WTC11 (cell line): ENCODE data around the gene CFAP90. TPM values are rescaled to one million over a fixed set of nuclear protein-coding genes. Genes with fewer than 3 reads are reported as not detected.
A peak's percentile ranks its signal among the peaks of the same experiment; 100 is the strongest.

Experiments
- ATAC-seq: fragments of 200-7000 bp; cut with Tn5 transposase; 2 replicates; pipeline ENCODE4 v1.10.0; 2021; ENCODE audit warnings: mild to moderate bottlenecking, moderate library complexity
- CTCF ChIA-PET: fragments of 300-600 bp; sonication (Branson Sonifier 250); formaldehyde crosslinking; loops from one replicate; lab custom pipeline; 2021; ENCODE audit warnings: antibody characterized with exemption; lab: Charles Lee
- POLR2A ChIA-PET: fragments of 350-600 bp; sonication (Branson Sonifier 250); formaldehyde crosslinking; loops from one replicate; lab custom pipeline; 2021; ENCODE audit warnings: antibody characterized with exemption; lab: Charles Lee
- DNase-seq: peaks from one replicate; pipeline ENCODE4 v3.0.0; 2021; ENCODE audit warnings: low spot score
- H3K27ac Mint-ChIP-seq: 2 replicates; pipeline ENCODE4 v1.8.0; 2021; ENCODE audit warnings: mixed read lengths
- H3K27me3 Mint-ChIP-seq: 2 replicates; pipeline ENCODE4 v1.8.0; 2021; ENCODE audit warnings: low read depth, mild to moderate bottlenecking, moderate library complexity, mixed read lengths
- H3K36me3 Mint-ChIP-seq: 2 replicates; pipeline ENCODE4 v1.8.0; 2021; ENCODE audit warnings: mixed read lengths
- H3K4me1 Mint-ChIP-seq: 2 replicates; pipeline ENCODE4 v1.8.0; 2022; ENCODE audit warnings: mixed read lengths
- H3K4me3 Mint-ChIP-seq: 2 replicates; pipeline ENCODE4 v1.8.0; 2021; ENCODE audit warnings: mild to moderate bottlenecking, moderate library complexity, mixed read lengths
- H3K9me3 Mint-ChIP-seq: 2 replicates; pipeline ENCODE4 v1.8.0; 2021; ENCODE audit warnings: mixed read lengths
- CREB1 ChIP-seq: sonication (generic); formaldehyde crosslinking; IDR thresholded peaks from 2 replicates; pipeline ENCODE4 v1.8.0; 2023; ENCODE audit warnings: mild to moderate bottlenecking, missing genetic modification reagents
- CREM ChIP-seq: sonication (generic); formaldehyde crosslinking; IDR thresholded peaks from 2 replicates; pipeline ENCODE4 v1.8.1; 2022; ENCODE audit warnings: mild to moderate bottlenecking, missing genetic modification reagents, moderate library complexity
- ELF4 ChIP-seq: sonication (generic); formaldehyde crosslinking; IDR thresholded peaks from 2 replicates; pipeline ENCODE4 v1.8.1; 2022; ENCODE audit warnings: low read depth, mild to moderate bottlenecking, moderate library complexity, missing genetic modification reagents
- ESRRA ChIP-seq: sonication (generic); formaldehyde crosslinking; IDR thresholded peaks from 2 replicates; pipeline ENCODE4 v1.8.1; 2022; ENCODE audit warnings: mild to moderate bottlenecking, missing genetic modification reagents, borderline replicate concordance
- ETV6 ChIP-seq: sonication (generic); formaldehyde crosslinking; IDR thresholded peaks from 2 replicates; pipeline ENCODE4 v1.8.1; 2022; ENCODE audit warnings: mild to moderate bottlenecking, missing genetic modification reagents
- FOXK1 ChIP-seq: sonication (generic); formaldehyde crosslinking; IDR thresholded peaks from 2 replicates; pipeline ENCODE4 v1.8.0; 2022; ENCODE audit warnings: mild to moderate bottlenecking, moderate library complexity, missing genetic modification reagents
- GABPB1 ChIP-seq: sonication (generic); formaldehyde crosslinking; IDR thresholded peaks from 2 replicates; pipeline ENCODE4 v1.8.1; 2023; ENCODE audit warnings: mild to moderate bottlenecking, missing genetic modification reagents
- HMGA2 ChIP-seq: fragments of 250-450 bp; sonication (Bioruptor Pico); IDR thresholded peaks from 2 replicates; pipeline ENCODE4 v1.4.0; 2021; ENCODE audit warnings: mild to moderate bottlenecking, moderate library complexity
- JUN ChIP-seq: sonication (generic); formaldehyde crosslinking; IDR thresholded peaks from 2 replicates; pipeline ENCODE4 v1.8.0; 2023; ENCODE audit warnings: mild to moderate bottlenecking, missing genetic modification reagents
- KAT7 ChIP-seq: sonication (generic); formaldehyde crosslinking; IDR thresholded peaks from 2 replicates; pipeline ENCODE4 v1.8.1; 2023; ENCODE audit warnings: missing genetic modification reagents, mild to moderate bottlenecking, borderline replicate concordance
- NFE2L1 ChIP-seq: sonication (generic); formaldehyde crosslinking; IDR thresholded peaks from 2 replicates; pipeline ENCODE4 v1.8.1; 2023; ENCODE audit warnings: missing genetic modification reagents
- RORB ChIP-seq: fragments of 250-450 bp; sonication (Bioruptor Pico); IDR thresholded peaks from 2 replicates; pipeline ENCODE4 v1.9.0; 2021; ENCODE audit warnings: mild to moderate bottlenecking
- SMAD3 ChIP-seq: sonication (generic); formaldehyde crosslinking; IDR thresholded peaks from 2 replicates; pipeline ENCODE4 v1.8.0; 2022; ENCODE audit warnings: missing genetic modification reagents, mild to moderate bottlenecking, borderline replicate concordance
- TEAD1 ChIP-seq: sonication (generic); formaldehyde crosslinking; IDR thresholded peaks from 2 replicates; pipeline ENCODE4 v1.8.0; 2022; ENCODE audit warnings: mild to moderate bottlenecking, missing genetic modification reagents
- TEAD4 ChIP-seq: sonication (generic); formaldehyde crosslinking; IDR thresholded peaks from 2 replicates; pipeline ENCODE4 v1.8.0; 2022; ENCODE audit warnings: mild to moderate bottlenecking, missing genetic modification reagents
- ZBTB43 ChIP-seq: sonication (generic); formaldehyde crosslinking; IDR thresholded peaks from 2 replicates; pipeline ENCODE4 v1.8.1; 2023; ENCODE audit warnings: mild to moderate bottlenecking, missing genetic modification reagents
- ZNF416 ChIP-seq: fragments of 250-450 bp; sonication (Bioruptor Pico); IDR thresholded peaks from 2 replicates; pipeline ENCODE4 v1.9.0; 2021; ENCODE audit warnings: mild to moderate bottlenecking, inconsistent platforms
- total RNA-seq: library from RNA; stranded (reverse); gene quantifications from 3 replicates; pipeline ENCODE4 v1.2.3, GENCODE V29; 2021
- TF ChIP-seq, protein P1 (sequence below): fragments of 250-450 bp; sonication (Bioruptor Pico); IDR thresholded peaks from 2 replicates; pipeline ENCODE4 v1.9.0; 2021; ENCODE audit warnings: mild to moderate bottlenecking
- TF ChIP-seq, protein P2 (sequence below): fragments of 250-450 bp; sonication (Bioruptor Pico); IDR thresholded peaks from 2 replicates; pipeline ENCODE4 v1.9.0; 2021; ENCODE audit warnings: mild to moderate bottlenecking, borderline replicate concordance
- TF ChIP-seq, protein P3 (sequence below): sonication (generic); formaldehyde crosslinking; IDR thresholded peaks from 2 replicates; pipeline ENCODE4 v1.8.0; 2022; ENCODE audit warnings: mild to moderate bottlenecking, missing genetic modification reagents
- TF ChIP-seq, protein P4 (sequence below): sonication (generic); formaldehyde crosslinking; conservative IDR thresholded peaks from 2 replicates; pipeline ENCODE4 v1.8.1; 2023; ENCODE audit warnings: mild to moderate bottlenecking, low read depth, missing genetic modification reagents, moderate library complexity

The CFAP90 gene
- total RNA-seq, 1 experiment from 2014 or later = 0.33 TPM

GRCh38 chr5:7881091-7881490, 30.2 kb upstream of the CFAP90 start:
- peaks cover 67% of the 10 kb centered on the region for H3K36me3 Mint-ChIP-seq
- ChIA-PET POLR2A (interaction anchor here (1.2 kb wide), 1 partner anchor 13 kb away, joined by 3 read pairs; the partner anchor contains the start of genes FASTKD3 and MTRR), CTCF (interaction anchor here (2.3 kb wide), 1 partner anchor 24 kb away, joined by 5 read pairs; no protein-coding TSS in a partner anchor)
- no peak overlapping the region for H3K4me3 Mint-ChIP-seq
- peak; percentile 85 for ATAC-seq
- no peak for TF ChIP-seq SMAD3 (CRISPR knock-in tag)
- TF ChIP-seq NFE2L1 (CRISPR knock-in tag) = no peak
- TF ChIP-seq TEAD4 (CRISPR knock-in tag) = no peak
- no peak for DNase-seq
- H3K27ac Mint-ChIP-seq = no peak overlapping the region
- H3K9me3 Mint-ChIP-seq = no peaks in the 10 kb centered on the region
- no peaks in the 10 kb centered on the region for H3K4me1 Mint-ChIP-seq
- no peaks in the 10 kb centered on the region for H3K27me3 Mint-ChIP-seq

DNA sequence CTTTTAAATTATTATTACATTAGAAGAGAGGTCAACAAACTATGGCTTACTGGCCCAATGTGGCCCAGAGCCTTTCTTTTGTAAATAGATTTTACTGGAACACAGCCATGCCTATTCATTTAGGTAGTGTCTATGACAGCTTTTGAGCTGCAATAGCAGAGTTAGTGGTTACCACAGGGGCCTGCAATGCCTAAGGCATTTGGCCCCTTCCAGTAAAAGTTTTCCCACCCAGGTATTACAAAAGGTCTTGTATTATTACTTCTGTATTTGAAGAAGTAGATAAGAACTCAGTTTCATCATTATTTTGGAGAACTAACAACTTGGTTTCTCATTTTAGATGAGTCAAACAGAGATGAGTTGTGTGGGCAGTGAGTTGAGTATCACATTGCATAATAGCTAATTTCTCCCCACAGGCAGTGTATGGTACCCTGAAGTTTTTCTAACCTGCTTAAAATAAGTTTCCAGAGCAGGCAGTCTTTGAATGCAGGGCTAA, 27.5 kb upstream of the CFAP90 start:
- DNase-seq (no peak), ATAC-seq (no peak)
- ChIA-PET POLR2A (no interaction called here), CTCF (no interaction called here)
- Mint-ChIP-seq H3K36me3 (peaks cover 67% of the 10 kb centered on the region), H3K27ac (no peak overlapping the region), H3K4me1 (no peaks in the 10 kb centered on the region), H3K27me3 (no peaks in the 10 kb centered on the region), H3K9me3 (no peaks in the 10 kb centered on the region), H3K4me3 (no peak overlapping the region)
- TF ChIP-seq ELF4 (CRISPR knock-in tag) (no peak), GABPB1 (CRISPR knock-in tag) (peak; percentile 60)

DNA sequence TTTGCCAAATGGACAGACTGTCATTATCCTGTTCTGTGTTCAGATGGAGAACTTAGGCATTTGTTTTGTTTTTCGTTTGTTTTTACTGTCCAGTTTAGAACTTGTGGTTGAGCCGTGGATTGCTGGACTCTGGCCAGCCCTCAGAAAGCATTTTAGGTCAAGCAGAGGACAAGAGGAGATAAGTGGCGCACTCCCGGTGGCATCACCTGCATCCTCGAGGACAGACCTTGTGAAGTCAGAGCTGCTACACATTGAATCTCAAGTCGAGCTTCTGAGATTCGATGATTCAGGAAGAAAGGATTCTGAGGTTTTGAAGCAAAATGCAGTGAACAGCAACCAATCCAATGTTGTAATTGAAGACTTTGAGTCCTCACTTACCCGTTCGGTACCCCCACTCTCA, 26.9 kb upstream of the CFAP90 start:
- Mint-ChIP-seq H3K27ac (no peak overlapping the region), H3K9me3 (no peaks in the 10 kb centered on the region), H3K27me3 (no peaks in the 10 kb centered on the region), H3K4me1 (no peaks in the 10 kb centered on the region), H3K36me3 (peaks cover 61% of the 10 kb centered on the region), H3K4me3 (no peak overlapping the region)
- CTCF ChIA-PET = no interaction called here
- POLR2A ChIA-PET = no interaction called here
- ATAC-seq = no peak
- TF ChIP-seq ESRRA (CRISPR knock-in tag) = no peak
- TF ChIP-seq TEAD1 = no peak
- no peak for TF ChIP-seq SMAD3 (CRISPR knock-in tag)
- no peak for TF ChIP-seq NFE2L1 (CRISPR knock-in tag)
- no peak for DNase-seq

GRCh38 chr5:7876867-7877266, 25.9 kb upstream of the CFAP90 start:
- Mint-ChIP-seq H3K9me3 (no peaks in the 10 kb centered on the region), H3K36me3 (peaks cover 55% of the 10 kb centered on the region), H3K27me3 (no peaks in the 10 kb centered on the region), H3K4me3 (no peak overlapping the region), H3K4me1 (no peaks in the 10 kb centered on the region), H3K27ac (no peak overlapping the region)
- POLR2A ChIA-PET = no interaction called here
- DNase-seq = no peak
- ATAC-seq = no peak
- CTCF ChIA-PET = no interaction called here
- TF ChIP-seq, protein P1, sequence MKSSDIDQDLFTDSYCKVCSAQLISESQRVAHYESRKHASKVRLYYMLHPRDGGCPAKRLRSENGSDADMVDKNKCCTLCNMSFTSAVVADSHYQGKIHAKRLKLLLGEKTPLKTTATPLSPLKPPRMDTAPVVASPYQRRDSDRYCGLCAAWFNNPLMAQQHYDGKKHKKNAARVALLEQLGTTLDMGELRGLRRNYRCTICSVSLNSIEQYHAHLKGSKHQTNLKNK = no peak
- no peak for TF ChIP-seq KAT7 (CRISPR knock-in tag)
- TF ChIP-seq RORB (CRISPR knock-in tag) = no peak
- no peak for TF ChIP-seq ESRRA (CRISPR knock-in tag)
- TF ChIP-seq, protein P2, sequence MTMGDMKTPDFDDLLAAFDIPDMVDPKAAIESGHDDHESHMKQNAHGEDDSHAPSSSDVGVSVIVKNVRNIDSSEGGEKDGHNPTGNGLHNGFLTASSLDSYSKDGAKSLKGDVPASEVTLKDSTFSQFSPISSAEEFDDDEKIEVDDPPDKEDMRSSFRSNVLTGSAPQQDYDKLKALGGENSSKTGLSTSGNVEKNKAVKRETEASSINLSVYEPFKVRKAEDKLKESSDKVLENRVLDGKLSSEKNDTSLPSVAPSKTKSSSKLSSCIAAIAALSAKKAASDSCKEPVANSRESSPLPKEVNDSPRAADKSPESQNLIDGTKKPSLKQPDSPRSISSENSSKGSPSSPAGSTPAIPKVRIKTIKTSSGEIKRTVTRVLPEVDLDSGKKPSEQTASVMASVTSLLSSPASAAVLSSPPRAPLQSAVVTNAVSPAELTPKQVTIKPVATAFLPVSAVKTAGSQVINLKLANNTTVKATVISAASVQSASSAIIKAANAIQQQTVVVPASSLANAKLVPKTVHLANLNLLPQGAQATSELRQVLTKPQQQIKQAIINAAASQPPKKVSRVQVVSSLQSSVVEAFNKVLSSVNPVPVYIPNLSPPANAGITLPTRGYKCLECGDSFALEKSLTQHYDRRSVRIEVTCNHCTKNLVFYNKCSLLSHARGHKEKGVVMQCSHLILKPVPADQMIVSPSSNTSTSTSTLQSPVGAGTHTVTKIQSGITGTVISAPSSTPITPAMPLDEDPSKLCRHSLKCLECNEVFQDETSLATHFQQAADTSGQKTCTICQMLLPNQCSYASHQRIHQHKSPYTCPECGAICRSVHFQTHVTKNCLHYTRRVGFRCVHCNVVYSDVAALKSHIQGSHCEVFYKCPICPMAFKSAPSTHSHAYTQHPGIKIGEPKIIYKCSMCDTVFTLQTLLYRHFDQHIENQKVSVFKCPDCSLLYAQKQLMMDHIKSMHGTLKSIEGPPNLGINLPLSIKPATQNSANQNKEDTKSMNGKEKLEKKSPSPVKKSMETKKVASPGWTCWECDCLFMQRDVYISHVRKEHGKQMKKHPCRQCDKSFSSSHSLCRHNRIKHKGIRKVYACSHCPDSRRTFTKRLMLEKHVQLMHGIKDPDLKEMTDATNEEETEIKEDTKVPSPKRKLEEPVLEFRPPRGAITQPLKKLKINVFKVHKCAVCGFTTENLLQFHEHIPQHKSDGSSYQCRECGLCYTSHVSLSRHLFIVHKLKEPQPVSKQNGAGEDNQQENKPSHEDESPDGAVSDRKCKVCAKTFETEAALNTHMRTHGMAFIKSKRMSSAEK (CRISPR knock-in tag) = no peak
- TF ChIP-seq ZNF416 (CRISPR knock-in tag) = no peak
- TF ChIP-seq HMGA2 (CRISPR knock-in tag) = no peak
- TF ChIP-seq JUN (CRISPR knock-in tag) = no peak
- no peak for TF ChIP-seq CREM (CRISPR knock-in tag)
- TF ChIP-seq, protein P3, sequence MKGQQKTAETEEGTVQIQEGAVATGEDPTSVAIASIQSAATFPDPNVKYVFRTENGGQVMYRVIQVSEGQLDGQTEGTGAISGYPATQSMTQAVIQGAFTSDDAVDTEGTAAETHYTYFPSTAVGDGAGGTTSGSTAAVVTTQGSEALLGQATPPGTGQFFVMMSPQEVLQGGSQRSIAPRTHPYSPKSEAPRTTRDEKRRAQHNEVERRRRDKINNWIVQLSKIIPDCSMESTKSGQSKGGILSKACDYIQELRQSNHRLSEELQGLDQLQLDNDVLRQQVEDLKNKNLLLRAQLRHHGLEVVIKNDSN (CRISPR knock-in tag) = no peak
- no peak for TF ChIP-seq FOXK1
- TF ChIP-seq ETV6 (CRISPR knock-in tag) = no peak
- TF ChIP-seq ZBTB43 = no peak
- TF ChIP-seq, protein P4, sequence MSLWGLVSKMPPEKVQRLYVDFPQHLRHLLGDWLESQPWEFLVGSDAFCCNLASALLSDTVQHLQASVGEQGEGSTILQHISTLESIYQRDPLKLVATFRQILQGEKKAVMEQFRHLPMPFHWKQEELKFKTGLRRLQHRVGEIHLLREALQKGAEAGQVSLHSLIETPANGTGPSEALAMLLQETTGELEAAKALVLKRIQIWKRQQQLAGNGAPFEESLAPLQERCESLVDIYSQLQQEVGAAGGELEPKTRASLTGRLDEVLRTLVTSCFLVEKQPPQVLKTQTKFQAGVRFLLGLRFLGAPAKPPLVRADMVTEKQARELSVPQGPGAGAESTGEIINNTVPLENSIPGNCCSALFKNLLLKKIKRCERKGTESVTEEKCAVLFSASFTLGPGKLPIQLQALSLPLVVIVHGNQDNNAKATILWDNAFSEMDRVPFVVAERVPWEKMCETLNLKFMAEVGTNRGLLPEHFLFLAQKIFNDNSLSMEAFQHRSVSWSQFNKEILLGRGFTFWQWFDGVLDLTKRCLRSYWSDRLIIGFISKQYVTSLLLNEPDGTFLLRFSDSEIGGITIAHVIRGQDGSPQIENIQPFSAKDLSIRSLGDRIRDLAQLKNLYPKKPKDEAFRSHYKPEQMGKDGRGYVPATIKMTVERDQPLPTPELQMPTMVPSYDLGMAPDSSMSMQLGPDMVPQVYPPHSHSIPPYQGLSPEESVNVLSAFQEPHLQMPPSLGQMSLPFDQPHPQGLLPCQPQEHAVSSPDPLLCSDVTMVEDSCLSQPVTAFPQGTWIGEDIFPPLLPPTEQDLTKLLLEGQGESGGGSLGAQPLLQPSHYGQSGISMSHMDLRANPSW (CRISPR knock-in tag) = no peak
- TF ChIP-seq CREB1 (CRISPR knock-in tag) = no peak
